ENCODE data around the gene ERBB4.

DNA sequence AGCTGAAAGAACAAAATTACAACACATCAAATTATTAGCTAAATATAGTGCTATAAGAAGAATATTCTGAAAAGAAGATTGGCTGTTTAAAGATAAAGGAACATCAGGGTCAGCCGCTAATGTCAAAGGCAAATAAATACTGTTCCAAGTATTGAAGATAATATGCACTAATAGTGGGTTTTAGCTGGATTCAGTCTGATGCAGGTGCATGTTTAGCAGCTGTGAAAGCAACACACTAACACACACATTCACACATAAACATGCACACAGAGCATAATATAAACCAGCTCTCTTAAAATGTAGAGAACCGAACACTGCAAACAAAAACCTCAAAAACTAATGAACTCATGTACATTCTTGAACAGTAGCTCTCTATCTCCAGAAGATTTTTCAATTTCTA is 634.6 kb downstream of the ERBB4 start:
- TF ChIP-seq, protein P1, sequence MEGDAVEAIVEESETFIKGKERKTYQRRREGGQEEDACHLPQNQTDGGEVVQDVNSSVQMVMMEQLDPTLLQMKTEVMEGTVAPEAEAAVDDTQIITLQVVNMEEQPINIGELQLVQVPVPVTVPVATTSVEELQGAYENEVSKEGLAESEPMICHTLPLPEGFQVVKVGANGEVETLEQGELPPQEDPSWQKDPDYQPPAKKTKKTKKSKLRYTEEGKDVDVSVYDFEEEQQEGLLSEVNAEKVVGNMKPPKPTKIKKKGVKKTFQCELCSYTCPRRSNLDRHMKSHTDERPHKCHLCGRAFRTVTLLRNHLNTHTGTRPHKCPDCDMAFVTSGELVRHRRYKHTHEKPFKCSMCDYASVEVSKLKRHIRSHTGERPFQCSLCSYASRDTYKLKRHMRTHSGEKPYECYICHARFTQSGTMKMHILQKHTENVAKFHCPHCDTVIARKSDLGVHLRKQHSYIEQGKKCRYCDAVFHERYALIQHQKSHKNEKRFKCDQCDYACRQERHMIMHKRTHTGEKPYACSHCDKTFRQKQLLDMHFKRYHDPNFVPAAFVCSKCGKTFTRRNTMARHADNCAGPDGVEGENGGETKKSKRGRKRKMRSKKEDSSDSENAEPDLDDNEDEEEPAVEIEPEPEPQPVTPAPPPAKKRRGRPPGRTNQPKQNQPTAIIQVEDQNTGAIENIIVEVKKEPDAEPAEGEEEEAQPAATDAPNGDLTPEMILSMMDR (conservative IDR thresholded peaks at IDR 0.05; ENCODE audit: low read length): no peak
- TF ChIP-seq EZH2phosphoT487 (IDR thresholded peaks at IDR 0.05; ENCODE audit: borderline replicate concordance): no peak
